NOMO-1 treated with dmso at 0.1 percent for 144 hours (cell line): ENCODE measurements around the gene SH3TC1.

ENCODE experiments used
- DNase-seq: peaks from one replicate; lab custom pipeline; 2025; ENCODE audit not compliant: unreplicated experiment; lab: John Stamatoyannopoulos, UW

The SH3TC1 gene

GRCh38 chr4:8198906-8199593 is at the start of gene SH3TC1:
Gene SH3TC1, plus strand, starts transcription at chr4:8199290. Its CDS starts 5,905 bp downstream, at chr4:8205195.
- peak; percentile 98 for DNase-seq

- DNase-seq = no peak
These were observed 49.4 kb upstream of the SH3TC1 start for GRCh38 chr4:8149664-8150063.

- no peak for DNase-seq
These were observed 48.7 kb upstream of the SH3TC1 start for GRCh38 chr4:8150152-8151090.

- no peak for DNase-seq
These were observed 47.9 kb upstream of the SH3TC1 start for GRCh38 chr4:8151165-8151650.

- no peak for DNase-seq
These were observed 46.8 kb upstream of the SH3TC1 start for GRCh38 chr4:8152090-8152864.

GRCh38 chr4:8152865-8153257 is 46.2 kb upstream of the SH3TC1 start:
- DNase-seq = no peak

- DNase-seq = no peak
These were observed 45.6 kb upstream of the SH3TC1 start for GRCh38 chr4:8153441-8153840.

GRCh38 chr4:8155048-8155447 is 44.0 kb upstream of the SH3TC1 start:
- DNase-seq = no peak

DNA sequence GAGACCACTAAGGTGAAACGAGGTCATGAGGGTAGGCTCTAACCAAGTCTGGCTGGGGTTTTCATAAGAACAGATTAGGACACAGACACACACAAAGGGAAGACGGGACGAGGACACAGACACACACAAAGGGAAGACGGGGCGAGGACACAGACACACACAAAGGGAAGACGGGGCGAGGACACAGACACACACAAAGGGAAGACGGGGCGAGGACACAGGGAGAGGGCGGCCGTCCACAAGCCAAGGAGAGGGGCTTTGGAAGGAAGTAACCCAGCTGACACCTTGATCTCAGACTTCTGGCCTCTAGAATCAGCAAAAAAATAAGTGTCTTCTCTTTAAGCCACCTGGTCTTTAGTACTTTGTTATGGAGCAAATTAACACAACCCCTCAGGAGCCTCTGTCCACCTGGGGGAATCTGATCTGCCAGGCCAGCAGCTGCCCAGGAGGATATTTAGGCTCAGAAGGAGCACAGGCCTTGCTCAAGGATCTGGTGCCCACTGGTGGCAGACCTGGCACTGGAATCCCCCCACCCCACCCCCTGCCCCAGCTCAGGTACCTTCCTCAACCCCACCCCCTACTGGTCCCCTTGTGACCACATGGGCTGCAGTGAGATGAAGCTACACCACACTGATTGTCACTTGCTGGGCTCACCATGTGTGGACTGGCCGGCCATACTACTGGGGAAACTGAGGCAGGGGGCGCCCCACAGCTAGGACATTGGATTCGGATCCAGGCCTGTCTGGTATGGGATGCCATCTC is 43.2 kb upstream of the SH3TC1 start:
- no peak for DNase-seq

GRCh38 chr4:8156617-8157016 is 42.5 kb upstream of the SH3TC1 start:
- DNase-seq = no peak

DNA sequence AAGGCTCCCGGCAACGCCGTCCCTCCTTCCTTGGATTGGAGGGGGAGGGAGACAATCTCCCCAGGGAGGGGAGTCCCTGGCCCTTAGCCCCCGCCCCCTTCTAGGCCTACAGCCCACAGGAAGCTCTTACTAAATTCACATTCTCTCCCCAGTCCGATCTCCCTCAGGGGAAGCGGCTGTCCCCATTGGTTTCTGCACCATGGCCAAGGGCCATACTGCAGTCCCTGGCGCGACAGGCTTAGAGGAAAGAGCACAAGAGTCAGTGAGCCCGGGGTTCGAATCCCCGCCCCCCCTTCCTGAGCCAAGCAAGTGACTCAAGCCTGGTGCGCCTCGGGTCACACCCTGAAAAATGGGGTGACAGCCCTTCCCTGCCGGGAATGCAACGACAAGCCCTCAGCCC is 41.6 kb upstream of the SH3TC1 start:
- no peak for DNase-seq

DNA sequence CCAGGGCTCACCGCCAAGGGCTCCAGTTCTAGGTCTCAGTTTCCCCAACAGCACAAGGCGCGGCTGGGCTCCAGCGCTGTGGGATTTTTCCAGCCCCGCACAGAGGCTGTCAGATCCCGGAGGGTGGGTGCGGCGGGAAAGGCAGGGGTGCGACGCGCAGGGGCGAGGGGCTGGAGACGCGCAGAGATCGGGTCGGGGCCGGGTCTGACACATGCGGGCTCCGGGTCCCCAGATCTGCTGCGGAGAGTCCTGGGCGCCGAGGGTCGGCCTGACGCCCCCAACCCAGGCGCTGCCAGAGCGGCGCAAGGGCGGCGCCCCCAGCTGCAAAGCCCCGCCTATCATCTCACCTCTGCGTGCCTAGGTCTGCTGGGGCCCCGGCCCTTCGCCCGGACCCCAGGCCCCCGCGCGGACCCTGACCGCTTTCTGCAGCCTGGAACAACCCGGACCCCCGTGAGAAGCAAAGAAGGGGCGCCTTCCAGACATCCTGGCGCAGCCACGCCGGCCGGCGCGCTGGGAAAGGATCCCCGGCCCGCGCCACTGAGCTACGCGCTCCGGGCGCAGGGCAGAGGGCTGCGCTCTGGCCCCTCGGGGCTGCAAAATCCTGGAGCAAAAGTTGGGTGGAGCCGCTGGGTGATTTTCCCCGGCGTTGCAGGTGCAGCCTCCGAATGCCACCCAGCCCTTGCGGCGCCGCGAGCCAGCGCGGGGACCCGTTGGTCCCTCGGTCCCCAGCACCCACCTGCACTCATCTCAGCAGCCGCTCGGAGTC is 41.0 kb upstream of the SH3TC1 start:
- DNase-seq = no peak

DNA sequence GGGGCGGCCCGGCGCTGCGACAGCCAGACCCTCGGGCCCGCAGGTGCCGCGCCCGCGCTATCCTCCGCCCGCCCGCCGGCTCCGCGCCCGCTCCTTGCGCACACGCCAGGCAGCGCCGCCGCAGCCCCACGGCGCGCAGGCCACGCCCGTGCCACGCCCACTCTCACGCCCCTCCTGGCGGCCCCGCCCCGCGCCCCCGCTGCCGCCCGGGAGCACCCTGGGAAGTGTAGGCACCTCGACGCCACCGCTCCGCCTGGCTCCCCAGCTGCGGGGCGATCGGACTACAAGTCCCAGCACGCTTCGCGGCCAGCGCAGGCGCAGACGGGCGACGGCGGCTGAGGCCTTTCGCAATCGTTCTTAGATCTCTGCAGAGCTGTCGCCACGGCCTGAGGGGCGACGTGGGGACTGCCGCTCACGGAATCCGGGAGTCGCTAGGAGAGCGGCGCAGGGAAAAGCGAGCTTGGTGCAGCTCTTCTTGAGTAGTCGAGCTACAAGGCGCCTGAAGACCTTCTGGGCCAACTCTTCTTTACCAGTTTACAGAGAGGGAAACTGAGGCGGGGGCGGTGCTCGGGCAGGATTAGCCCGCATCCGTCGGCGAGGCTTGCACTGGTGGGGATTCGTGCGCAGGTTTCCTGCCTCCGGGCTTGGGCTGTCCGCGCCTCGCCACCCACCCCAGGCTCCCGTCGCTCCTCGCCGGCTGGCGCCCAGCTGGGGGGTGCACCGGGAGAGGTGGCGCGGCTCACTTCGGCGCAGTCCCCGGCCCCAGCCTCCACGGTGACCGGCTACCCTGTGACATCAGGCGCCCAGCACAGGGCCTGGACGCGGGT is 40.2 kb upstream of the SH3TC1 start, which contains the start of gene ABLIM2:
ABLIM2 (minus strand) TSS at position 104 of the 827 bp plus-strand sequence. CDS start 124 bp downstream, outside the sequence.
- DNase-seq = peak; percentile 94

DNA sequence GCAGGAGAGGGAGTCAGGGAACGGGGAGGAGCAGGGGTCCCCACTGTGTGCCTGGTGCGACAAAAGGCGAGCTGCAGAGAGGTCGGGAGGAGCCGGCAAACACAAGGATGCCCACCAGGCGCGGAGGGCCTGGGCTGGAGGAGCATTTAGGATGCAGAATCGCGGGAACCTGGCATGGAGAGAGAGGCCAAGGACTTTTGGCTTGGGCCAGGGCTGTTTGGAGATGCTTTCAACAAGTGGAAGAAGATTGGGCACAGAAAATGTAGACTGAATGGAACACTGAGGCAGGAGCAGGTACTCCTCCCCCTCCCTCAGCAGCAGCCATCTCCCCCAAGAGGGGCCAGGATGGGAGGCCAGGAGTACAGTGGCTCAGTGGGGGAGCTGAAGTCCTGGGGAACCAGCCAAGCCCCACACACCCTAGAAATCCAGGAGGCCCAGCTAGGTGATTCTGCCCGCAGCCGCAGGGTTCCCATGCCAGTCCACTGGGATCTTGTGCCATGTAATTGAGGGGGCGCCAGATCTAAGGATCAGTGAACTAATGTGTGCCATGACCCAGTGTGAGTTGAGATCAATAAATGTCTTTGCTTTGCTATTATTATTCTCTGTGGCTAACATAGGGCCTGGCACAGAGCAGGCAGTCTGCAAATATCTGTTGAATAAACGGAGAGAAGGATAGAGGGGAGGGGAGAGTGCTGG is 39.4 kb upstream of the SH3TC1 start:
- no peak for DNase-seq

DNA sequence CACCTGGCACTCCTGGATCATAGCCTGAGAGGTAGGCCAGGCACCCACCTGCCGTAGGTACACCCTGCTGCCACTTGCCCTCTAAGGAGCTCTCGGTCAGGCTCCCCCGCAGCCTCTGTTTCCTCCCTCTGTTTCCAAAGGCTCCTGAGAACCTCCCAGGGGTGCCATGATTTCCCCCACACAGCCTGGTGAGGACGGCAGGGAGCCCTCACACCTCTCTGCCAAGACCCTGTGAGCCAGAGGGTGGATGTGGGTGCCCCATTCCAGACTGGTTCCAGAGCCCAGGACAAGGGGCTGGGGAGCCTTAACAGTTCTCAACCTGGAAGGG is 38.9 kb upstream of the SH3TC1 start:
- no peak for DNase-seq

DNA sequence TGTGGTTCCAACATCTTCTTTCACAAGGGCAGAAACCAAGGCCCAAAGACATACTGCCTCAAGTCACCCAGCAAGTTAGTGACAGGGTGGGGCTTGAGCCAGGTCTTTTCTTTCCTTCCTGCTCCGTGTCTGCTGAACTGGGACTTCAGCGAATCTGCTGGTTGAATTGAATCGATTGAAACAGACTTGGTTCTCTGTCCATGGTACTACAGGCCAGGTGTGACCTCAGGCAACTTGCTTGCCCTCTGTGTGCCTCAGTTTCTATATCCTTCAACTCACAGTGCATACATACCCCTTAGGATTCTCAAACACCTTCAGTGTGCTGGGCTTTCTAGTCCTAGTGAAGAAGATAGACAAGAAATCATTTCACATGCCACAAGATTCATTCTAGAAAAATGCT is 38.5 kb upstream of the SH3TC1 start:
- DNase-seq = no peak

DNA sequence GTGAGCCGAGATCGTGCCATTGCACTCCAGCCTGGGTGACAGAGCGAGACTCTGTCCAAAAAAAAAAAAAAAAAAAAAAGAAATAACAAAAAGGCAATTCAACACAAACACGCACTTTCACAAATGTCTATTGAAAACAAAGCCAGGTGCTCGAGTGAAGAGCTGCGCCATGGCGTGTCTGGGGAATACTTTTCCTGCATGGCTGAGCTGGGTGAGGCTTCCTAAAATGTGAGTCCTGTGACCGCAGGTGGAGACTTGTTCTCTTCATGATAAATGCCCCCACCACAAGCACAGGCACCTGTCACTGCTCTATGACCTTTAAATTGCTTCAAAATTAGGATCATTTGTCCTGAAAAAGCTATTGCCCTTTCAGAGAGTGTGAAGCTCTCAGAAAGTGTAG is 36.5 kb upstream of the SH3TC1 start:
- no peak for DNase-seq

- no peak for DNase-seq
These were observed 36.1 kb upstream of the SH3TC1 start for GRCh38 chr4:8163026-8163425.
